ENCODE data around the gene LAMB3. TPM values are rescaled to one million over a fixed set of nuclear protein-coding genes. Genes with fewer than 3 reads are reported as not detected.

Gene LAMB3
- total RNA-seq, 1 donor from 2014 or later: 12.5 TPM

- H3K4me3 Mint-ChIP-seq (ENCODE audit: low read depth): no peak overlapping the region
- peaks cover 10% of the 10 kb centered on the region for H3K27me3 Mint-ChIP-seq
- DNase-seq (ENCODE audit: low spot score, unreplicated experiment): no peak
- no peak overlapping the region for H3K27ac Mint-ChIP-seq
- H3K36me3 Mint-ChIP-seq (ENCODE audit: insufficient read depth): peaks cover 3% of the 10 kb centered on the region
- TF ChIP-seq CTCF (IDR thresholded peaks at IDR 0.05; ENCODE audit: unreplicated experiment): no peak
- no peaks in the 10 kb centered on the region for H3K9me3 Mint-ChIP-seq (ENCODE audit: low read depth)
- peaks cover 24% of the 10 kb centered on the region for H3K4me1 Mint-ChIP-seq (ENCODE audit: low read depth)
Measured at GRCh38 chr1:209648346-209648745, 3.9 kb downstream of the LAMB3 start.

GRCh38 chr1:209647156-209647555, 5.1 kb downstream of the LAMB3 start:
- no peak overlapping the region for H3K27ac Mint-ChIP-seq
- H3K4me1 Mint-ChIP-seq (ENCODE audit: low read depth): peaks cover 12% of the 10 kb centered on the region
- peaks cover 10% of the 10 kb centered on the region for H3K27me3 Mint-ChIP-seq
- DNase-seq (ENCODE audit: low spot score, unreplicated experiment): no peak
- peaks cover 3% of the 10 kb centered on the region for H3K36me3 Mint-ChIP-seq (ENCODE audit: insufficient read depth)
- H3K4me3 Mint-ChIP-seq (ENCODE audit: low read depth): no peak overlapping the region
- H3K9me3 Mint-ChIP-seq (ENCODE audit: low read depth): no peaks in the 10 kb centered on the region
- no peak for TF ChIP-seq CTCF (IDR thresholded peaks at IDR 0.05; ENCODE audit: unreplicated experiment)

- TF ChIP-seq CTCF (IDR thresholded peaks at IDR 0.05; ENCODE audit: unreplicated experiment): peak; percentile 10
- Mint-ChIP-seq H3K27ac (no peak overlapping the region), H3K4me3 (ENCODE audit: low read depth) (no peak overlapping the region), H3K9me3 (ENCODE audit: low read depth) (no peaks in the 10 kb centered on the region), H3K27me3 (peaks cover 10% of the 10 kb centered on the region), H3K4me1 (ENCODE audit: low read depth) (peaks cover 8% of the 10 kb centered on the region), H3K36me3 (ENCODE audit: insufficient read depth) (peaks cover 3% of the 10 kb centered on the region)
- no peak for DNase-seq (ENCODE audit: low spot score, unreplicated experiment)
Measured at GRCh38 chr1:209646558-209646957, 5.7 kb downstream of the LAMB3 start.

GRCh38 chr1:209645574-209646452, 6.4 kb downstream of the LAMB3 start:
- no peaks in the 10 kb centered on the region for H3K9me3 Mint-ChIP-seq (ENCODE audit: low read depth)
- DNase-seq (ENCODE audit: low spot score, unreplicated experiment): no peak
- no peak overlapping the region for H3K27ac Mint-ChIP-seq
- peaks cover 5% of the 10 kb centered on the region for H3K4me1 Mint-ChIP-seq (ENCODE audit: low read depth)
- no peak for TF ChIP-seq CTCF (IDR thresholded peaks at IDR 0.05; ENCODE audit: unreplicated experiment)
- no peak overlapping the region for H3K4me3 Mint-ChIP-seq (ENCODE audit: low read depth)
- H3K36me3 Mint-ChIP-seq (ENCODE audit: insufficient read depth): peaks cover 3% of the 10 kb centered on the region
- H3K27me3 Mint-ChIP-seq: peaks cover 10% of the 10 kb centered on the region

GRCh38 chr1:209643285-209644020, 8.8 kb downstream of the LAMB3 start:
- Mint-ChIP-seq H3K9me3 (ENCODE audit: low read depth) (no peaks in the 10 kb centered on the region), H3K4me3 (ENCODE audit: low read depth) (no peak overlapping the region), H3K27ac (no peak overlapping the region), H3K36me3 (ENCODE audit: insufficient read depth) (peaks cover 3% of the 10 kb centered on the region), H3K4me1 (ENCODE audit: low read depth) (peaks cover 4% of the 10 kb centered on the region), H3K27me3 (peaks cover 6% of the 10 kb centered on the region)
- DNase-seq (ENCODE audit: low spot score, unreplicated experiment): no peak
- no peak for TF ChIP-seq CTCF (IDR thresholded peaks at IDR 0.05; ENCODE audit: unreplicated experiment)

Data from progenitor cell of endocrine pancreas (in vitro differentiated cells).